IMR-90 (cell line): ENCODE data around the gene HOXC10.

Source experiments
- BHLHE40 ChIP-seq: fragments of 150-350 bp; IDR thresholded peaks from 2 replicates; pipeline ENCODE4 v1.6.1; 2016; ENCODE audit warnings: mild to moderate bottlenecking, low read depth, low read length
- CEBPB ChIP-seq: IDR thresholded peaks from 2 replicates; pipeline ENCODE4 v1.6.1; 2012; ENCODE audit warnings: low read depth, low read length, improper control_type of control experiment
- FOS ChIP-seq: fragments of 150-350 bp; IDR thresholded peaks from 2 replicates; pipeline ENCODE4 v1.6.1; 2016; ENCODE audit warnings: low read depth, low read length
- MAFK ChIP-seq: IDR thresholded peaks from 2 replicates; pipeline ENCODE4 v1.6.1; 2012; ENCODE audit warnings: low read depth, low read length, improper control_type of control experiment
- MAZ ChIP-seq: IDR thresholded peaks from 2 replicates; pipeline ENCODE4 v1.6.1; 2012; ENCODE audit warnings: low read depth, mild to moderate bottlenecking, low read length, improper control_type of control experiment, moderate library complexity, borderline replicate concordance
- MXI1 ChIP-seq: IDR thresholded peaks from 2 replicates; pipeline ENCODE4 v1.6.1; 2012; ENCODE audit warnings: low read depth, mild to moderate bottlenecking, low read length, moderate library complexity, borderline replicate concordance
- POLR2A ChIP-seq: IDR thresholded peaks from 2 replicates; pipeline ENCODE4 v1.6.1; 2012; ENCODE audit warnings: mild to moderate bottlenecking, low read depth, low read length
- RAD21 ChIP-seq: IDR thresholded peaks from 2 replicates; pipeline ENCODE4 v1.6.1; 2012; ENCODE audit warnings: low read length, improper control_type of control experiment
- RCOR1 ChIP-seq: IDR thresholded peaks from 2 replicates; pipeline ENCODE4 v1.6.1; 2012; ENCODE audit warnings: mild to moderate bottlenecking, low read length, improper control_type of control experiment; ENCODE audit not compliant: insufficient replicate concordance
- SMC3 ChIP-seq: fragments of 150-350 bp; IDR thresholded peaks from 2 replicates; pipeline ENCODE4 v1.6.1; 2016; ENCODE audit warnings: low read depth, mild to moderate bottlenecking, antibody characterized with exemption, low read length, moderate library complexity
- TF ChIP-seq, protein P1 (sequence below): conservative IDR thresholded peaks from 2 replicates; pipeline ENCODE4 v1.5.1; 2012; ENCODE audit warnings: mild to moderate bottlenecking, low read depth, low read length, improper control_type of control experiment
- TF ChIP-seq, protein P2 (sequence below): fragments of 150-350 bp; IDR thresholded peaks from 2 replicates; pipeline ENCODE4 v1.6.1; 2017; ENCODE audit warnings: mild to moderate bottlenecking, antibody characterized with exemption, low read length, low read depth
- TF ChIP-seq, protein P3 (sequence below): fragments of 150-350 bp; IDR thresholded peaks from 2 replicates; pipeline ENCODE4 v1.6.1; 2016; ENCODE audit warnings: low read depth, mild to moderate bottlenecking, low read length, moderate library complexity, borderline replicate concordance

DNA sequence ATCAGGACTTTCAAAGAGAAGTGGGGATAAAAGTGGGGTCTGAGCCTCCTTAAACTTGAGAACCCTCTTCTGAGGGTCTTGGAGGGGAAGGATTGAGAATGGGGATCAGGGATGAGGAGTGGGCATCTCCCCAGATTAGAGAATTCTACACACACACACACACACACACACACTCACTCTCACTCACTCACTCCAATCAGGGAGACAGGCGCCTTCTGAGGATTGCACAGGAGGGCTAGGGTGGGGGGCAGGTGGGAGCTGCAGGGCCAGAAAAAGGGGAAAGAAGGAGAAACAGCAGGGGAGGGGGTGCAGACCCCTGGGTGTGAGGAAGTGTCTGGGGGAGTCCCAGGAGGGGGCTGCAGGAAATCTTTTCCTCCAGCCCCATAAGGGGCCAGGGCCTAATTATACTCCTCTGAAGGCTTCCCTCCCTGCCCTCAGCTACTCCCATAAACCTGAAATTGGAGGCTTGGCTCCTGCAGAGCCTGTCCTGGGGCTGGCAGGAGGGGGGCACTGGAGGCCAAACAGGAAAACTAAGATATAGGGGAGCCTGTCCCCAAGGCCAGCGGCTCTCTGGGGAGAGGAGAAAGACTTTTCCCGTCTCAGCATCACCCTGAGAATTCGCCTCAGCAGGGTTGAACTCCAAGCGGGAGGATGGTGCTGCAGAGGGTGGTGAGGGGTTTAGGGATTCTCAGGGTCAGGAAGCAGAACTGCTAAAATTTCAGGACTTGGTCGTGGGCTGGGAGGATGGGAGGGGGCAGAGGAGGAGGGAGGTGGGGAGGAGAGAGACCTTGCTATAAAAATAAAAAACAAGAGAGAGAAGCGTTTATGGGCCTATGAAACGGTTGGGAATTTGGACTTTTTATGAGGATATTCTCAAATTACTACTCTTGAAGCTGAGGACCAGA lies 16.6 kb downstream of the HOXC10 start:
- TF ChIP-seq RAD21 (no peak), RCOR1 (no peak), BHLHE40 (no peak), POLR2A (no peak), MAFK (no peak), MAZ (no peak), SMC3 (no peak), FOS (no peak), MXI1 (no peak), CEBPB (no peak)
- TF ChIP-seq, protein P1, sequence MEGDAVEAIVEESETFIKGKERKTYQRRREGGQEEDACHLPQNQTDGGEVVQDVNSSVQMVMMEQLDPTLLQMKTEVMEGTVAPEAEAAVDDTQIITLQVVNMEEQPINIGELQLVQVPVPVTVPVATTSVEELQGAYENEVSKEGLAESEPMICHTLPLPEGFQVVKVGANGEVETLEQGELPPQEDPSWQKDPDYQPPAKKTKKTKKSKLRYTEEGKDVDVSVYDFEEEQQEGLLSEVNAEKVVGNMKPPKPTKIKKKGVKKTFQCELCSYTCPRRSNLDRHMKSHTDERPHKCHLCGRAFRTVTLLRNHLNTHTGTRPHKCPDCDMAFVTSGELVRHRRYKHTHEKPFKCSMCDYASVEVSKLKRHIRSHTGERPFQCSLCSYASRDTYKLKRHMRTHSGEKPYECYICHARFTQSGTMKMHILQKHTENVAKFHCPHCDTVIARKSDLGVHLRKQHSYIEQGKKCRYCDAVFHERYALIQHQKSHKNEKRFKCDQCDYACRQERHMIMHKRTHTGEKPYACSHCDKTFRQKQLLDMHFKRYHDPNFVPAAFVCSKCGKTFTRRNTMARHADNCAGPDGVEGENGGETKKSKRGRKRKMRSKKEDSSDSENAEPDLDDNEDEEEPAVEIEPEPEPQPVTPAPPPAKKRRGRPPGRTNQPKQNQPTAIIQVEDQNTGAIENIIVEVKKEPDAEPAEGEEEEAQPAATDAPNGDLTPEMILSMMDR, result no peak
- TF ChIP-seq, protein P2, sequence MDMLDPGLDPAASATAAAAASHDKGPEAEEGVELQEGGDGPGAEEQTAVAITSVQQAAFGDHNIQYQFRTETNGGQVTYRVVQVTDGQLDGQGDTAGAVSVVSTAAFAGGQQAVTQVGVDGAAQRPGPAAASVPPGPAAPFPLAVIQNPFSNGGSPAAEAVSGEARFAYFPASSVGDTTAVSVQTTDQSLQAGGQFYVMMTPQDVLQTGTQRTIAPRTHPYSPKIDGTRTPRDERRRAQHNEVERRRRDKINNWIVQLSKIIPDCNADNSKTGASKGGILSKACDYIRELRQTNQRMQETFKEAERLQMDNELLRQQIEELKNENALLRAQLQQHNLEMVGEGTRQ, result no peak
- TF ChIP-seq, protein P3, sequence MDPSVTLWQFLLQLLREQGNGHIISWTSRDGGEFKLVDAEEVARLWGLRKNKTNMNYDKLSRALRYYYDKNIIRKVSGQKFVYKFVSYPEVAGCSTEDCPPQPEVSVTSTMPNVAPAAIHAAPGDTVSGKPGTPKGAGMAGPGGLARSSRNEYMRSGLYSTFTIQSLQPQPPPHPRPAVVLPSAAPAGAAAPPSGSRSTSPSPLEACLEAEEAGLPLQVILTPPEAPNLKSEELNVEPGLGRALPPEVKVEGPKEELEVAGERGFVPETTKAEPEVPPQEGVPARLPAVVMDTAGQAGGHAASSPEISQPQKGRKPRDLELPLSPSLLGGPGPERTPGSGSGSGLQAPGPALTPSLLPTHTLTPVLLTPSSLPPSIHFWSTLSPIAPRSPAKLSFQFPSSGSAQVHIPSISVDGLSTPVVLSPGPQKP, result no peak
